ENCODE measurements around the gene CCDC106. TPM values are rescaled to one million over a fixed set of nuclear protein-coding genes. Genes with fewer than 3 reads are reported as not detected.

The CCDC106 gene
- total RNA-seq, 2 donors from 2014 or later, result 19.1 to 30.0 TPM

DNA sequence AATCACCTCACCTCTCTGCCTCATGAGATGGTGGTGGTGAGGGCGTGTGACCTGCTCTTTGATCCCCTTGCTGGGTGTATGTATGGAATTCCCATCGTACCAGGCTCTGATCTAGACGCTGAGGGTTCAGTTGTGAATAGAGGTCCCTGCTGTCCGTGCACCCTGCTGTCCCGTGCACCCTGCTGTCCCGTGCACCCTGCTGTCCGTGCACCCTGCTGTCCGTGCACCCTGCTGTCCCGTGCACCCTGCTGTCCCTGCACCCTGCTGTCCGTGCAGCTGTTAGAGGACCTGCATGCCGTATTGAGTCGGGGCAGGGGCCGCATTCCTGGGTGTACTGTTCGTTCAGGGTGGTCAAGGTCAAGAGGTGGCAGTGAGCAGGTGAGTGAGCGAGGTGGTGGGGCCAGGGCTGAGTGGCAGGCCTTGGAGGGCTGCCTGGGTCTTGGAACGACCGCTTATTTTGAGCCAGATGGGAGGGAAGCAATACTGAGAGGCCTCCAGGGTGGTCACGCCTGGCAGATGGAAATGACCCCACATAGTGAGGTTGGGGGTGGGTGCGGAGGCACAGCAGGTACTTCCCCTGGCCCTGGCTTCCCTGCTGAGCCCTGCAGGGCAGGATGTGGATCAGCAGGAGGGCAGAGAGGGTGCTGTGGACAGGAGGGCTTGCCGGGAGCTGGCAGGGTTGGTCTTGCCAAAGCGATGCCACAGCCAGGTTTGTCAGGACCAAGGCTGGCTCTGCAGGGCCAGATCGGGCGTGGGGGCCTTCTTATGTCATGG is 22.5 kb downstream of the CCDC106 start:
- H3K4me3 ChIP-seq, result no peak overlapping the region
- DNase-seq (ENCODE audit: low spot score), result peak; percentile 68
- no peaks in the 10 kb centered on the region for H3K27me3 ChIP-seq
- no peak overlapping the region for H3K27ac ChIP-seq
- no peaks in the 10 kb centered on the region for H3K9me3 ChIP-seq
- peaks cover 0 to 18% of the 10 kb centered on the region in 2 donors for H3K4me1 ChIP-seq
- TF ChIP-seq CTCF (IDR thresholded peaks at IDR 0.05), result no peak
- H3K36me3 ChIP-seq, result peaks cover 67% of the 10 kb centered on the region

- H3K4me3 ChIP-seq, result no peak overlapping the region
- TF ChIP-seq CTCF (IDR thresholded peaks at IDR 0.05), result no peak
- peaks cover 61% of the 10 kb centered on the region for H3K36me3 ChIP-seq
- H3K9me3 ChIP-seq, result no peaks in the 10 kb centered on the region
- H3K4me1 ChIP-seq, result peaks cover 0 to 22% of the 10 kb centered on the region in 2 donors
- no peak overlapping the region for H3K27ac ChIP-seq
- no peaks in the 10 kb centered on the region for H3K27me3 ChIP-seq
- DNase-seq (ENCODE audit: low spot score), result no peak
These were observed 23.0 kb downstream of the CCDC106 start for GRCh38 chr19:55671054-55671378.

- peaks cover 47% of the 10 kb centered on the region for H3K36me3 ChIP-seq
These were observed 24.4 kb downstream of the CCDC106 start for GRCh38 chr19:55672418-55672817.

GRCh38 chr19:55673465-55673864 is 25.5 kb downstream of the CCDC106 start:
- H3K27me3 ChIP-seq, result no peaks in the 10 kb centered on the region
- no peak for TF ChIP-seq CTCF (IDR thresholded peaks at IDR 0.05)
- no peak overlapping the region for H3K4me3 ChIP-seq
- H3K36me3 ChIP-seq, result peaks cover 40% of the 10 kb centered on the region
- DNase-seq (ENCODE audit: low spot score), result no peak
- no peak overlapping the region for H3K27ac ChIP-seq
- H3K4me1 ChIP-seq, result peaks cover 0 to 47% of the 10 kb centered on the region in 2 donors
- no peaks in the 10 kb centered on the region for H3K9me3 ChIP-seq

More at GRCh38 chr19:55672418-55672817, 24.4 kb downstream of the CCDC106 start:
- Histone ChIP-seq H3K4me3 (no peak overlapping the region), H3K4me1 (peaks cover 0 to 36% of the 10 kb centered on the region in 2 donors), H3K27ac (no peak overlapping the region), H3K9me3 (no peaks in the 10 kb centered on the region), H3K27me3 (no peaks in the 10 kb centered on the region)
- DNase-seq (ENCODE audit: low spot score), result no peak
- no peak for TF ChIP-seq CTCF (IDR thresholded peaks at IDR 0.05)

DNA sequence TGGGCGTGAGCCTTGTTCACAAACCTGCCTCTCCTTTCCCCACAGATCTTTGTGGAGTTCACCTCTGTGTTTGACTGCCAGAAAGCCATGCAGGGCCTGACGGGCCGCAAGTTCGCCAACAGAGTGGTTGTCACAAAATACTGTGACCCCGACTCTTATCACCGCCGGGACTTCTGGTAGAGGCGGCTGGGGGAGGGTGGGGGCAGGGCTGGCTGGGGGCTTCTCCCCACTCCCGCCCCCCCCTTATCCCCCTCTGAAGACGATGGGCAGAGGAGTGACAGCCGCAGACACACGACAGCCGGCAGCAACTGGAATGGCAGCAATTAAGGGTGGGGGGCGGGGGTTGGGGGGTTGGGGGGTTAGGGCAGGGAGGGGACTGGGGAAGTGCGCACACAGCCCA is 25.9 kb downstream of the CCDC106 start:
- TF ChIP-seq CTCF (IDR thresholded peaks at IDR 0.05), result no peak
- Histone ChIP-seq H3K27ac (no peak overlapping the region), H3K27me3 (no peaks in the 10 kb centered on the region), H3K9me3 (no peaks in the 10 kb centered on the region), H3K36me3 (peaks cover 40% of the 10 kb centered on the region), H3K4me1 (peaks cover 0 to 50% of the 10 kb centered on the region in 2 donors), H3K4me3 (no peak overlapping the region)
- no peak for DNase-seq (ENCODE audit: low spot score)

DNA sequence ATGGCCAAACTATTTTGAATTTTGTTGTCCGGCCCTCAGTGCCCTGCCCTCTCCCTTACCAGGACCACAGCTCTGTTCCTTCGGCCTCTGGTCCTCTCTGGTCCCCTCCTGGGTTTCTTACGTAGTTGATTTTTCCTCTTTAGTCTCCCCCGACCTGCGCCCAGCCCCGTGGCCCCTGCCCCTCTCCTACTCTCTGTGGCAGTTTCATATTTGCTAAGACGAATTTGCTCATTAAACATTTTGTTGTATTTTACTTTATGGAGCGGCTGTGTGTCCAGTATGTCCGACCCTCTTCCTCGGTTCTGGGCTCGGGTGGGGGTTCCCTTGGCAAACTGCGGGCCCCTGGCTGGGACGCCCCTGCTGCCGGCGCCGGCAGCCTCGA is 26.4 kb downstream of the CCDC106 start:
- H3K36me3 ChIP-seq, result peaks cover 40% of the 10 kb centered on the region
- peaks cover 0 to 54% of the 10 kb centered on the region in 2 donors for H3K4me1 ChIP-seq
- peak overlapping the region; percentile 87 for H3K4me3 ChIP-seq
- H3K27me3 ChIP-seq, result no peaks in the 10 kb centered on the region
- no peak for DNase-seq (ENCODE audit: low spot score)
- peak overlapping the region; percentile 83 to 90 for H3K27ac ChIP-seq
- H3K9me3 ChIP-seq, result no peaks in the 10 kb centered on the region
- TF ChIP-seq CTCF (IDR thresholded peaks at IDR 0.05), result no peak

All from right atrium auricular region (tissue), 2 donors.